GM21381 (cell line): Measurements from ENCODE around the gene PDE1C.
A peak's percentile ranks its signal among the peaks of the same experiment; 100 is the strongest.

ENCODE experiments used
- ATAC-seq: cut with Tn5 transposase; IDR thresholded peaks from one replicate; pipeline ENCODE4 v1.9.1; 2021; ENCODE audit warnings: mild to moderate bottlenecking, moderate library complexity; ENCODE audit not compliant: unreplicated experiment

PDE1C gene

DNA sequence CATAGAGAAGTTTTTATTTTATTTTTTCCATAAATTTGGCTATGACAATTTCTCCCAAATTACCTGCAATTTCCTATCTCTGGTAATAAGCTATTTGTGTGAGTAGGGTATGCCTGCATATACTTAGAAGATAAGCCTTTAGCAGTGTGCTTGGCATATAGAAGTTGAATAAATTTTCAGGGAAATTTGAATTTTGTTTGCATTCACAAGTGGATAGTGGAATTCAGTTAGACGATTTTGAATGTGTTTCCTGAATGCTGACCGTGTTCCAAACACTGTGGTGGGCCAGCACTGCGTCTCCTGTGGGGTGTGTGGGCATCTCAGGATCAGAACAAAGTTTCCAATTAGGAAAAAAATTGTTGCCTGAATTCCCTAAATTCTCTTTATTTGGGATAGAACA, 283.9 kb downstream of the PDE1C start:
- no peak for ATAC-seq

DNA sequence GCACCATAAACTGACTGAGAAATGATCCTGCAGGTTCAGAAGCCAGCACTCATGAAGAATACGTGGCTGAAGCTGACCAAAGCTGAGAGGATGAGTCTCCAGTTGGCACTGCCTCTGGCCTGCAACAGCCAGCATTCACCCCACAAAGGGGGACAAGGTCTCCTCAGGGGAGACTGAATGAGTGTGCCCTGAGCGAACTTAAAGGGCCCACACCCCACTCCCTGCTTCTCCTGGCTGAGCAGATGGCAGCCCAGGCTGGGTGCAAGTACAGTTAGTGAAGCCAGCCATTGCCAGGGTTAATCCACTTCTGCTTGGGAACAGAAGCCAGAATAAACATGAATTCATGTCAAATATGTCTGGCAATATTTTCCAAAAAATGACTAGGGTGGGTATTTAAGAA, 285.1 kb downstream of the PDE1C start:
- no peak for ATAC-seq

DNA sequence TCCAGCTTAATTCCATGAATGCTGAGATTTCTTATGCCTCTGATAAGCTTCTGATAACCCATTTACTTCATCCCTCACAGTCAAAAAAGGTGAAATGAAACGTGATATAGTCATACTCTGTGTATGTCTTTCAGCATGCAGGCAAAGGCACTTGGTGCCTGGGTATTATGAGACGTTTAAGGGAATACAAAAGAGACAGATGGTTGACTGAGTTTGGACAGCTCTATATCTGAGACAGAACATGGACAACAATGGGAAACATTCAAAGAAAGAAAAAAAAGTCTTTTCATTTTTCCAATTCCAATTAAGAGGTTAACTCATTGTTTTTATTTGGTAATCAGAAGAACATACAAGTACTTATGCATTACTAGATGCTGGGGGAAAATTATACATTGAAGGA, 287.0 kb downstream of the PDE1C start:
- no peak for ATAC-seq

DNA sequence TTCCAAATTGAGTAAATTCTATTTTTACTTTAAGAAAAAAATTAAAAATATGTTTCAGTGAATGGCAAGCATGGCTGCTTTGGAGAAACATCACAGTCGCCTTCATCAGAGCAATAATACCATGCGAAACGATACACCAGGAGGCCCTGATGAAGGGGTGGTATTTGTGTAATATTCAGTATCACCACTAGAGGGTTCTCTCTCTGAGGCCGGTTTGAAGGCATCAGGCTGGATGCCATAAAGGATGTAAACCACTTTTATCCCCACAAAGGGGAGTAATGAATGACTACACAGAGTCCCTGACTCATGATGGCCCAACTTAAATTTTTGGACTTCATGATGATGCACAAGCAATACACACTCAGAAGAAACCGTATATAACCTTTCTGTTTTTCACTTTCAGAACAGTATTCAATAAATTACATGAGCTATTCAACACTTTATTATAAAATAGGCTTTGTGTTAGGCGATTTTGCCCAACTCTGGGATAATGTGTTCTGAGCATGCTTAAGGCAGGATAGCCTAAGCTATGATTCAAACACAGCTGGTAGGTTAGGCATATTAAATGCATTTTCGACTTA, 287.7 kb downstream of the PDE1C start:
- peak; percentile 83 for ATAC-seq

DNA sequence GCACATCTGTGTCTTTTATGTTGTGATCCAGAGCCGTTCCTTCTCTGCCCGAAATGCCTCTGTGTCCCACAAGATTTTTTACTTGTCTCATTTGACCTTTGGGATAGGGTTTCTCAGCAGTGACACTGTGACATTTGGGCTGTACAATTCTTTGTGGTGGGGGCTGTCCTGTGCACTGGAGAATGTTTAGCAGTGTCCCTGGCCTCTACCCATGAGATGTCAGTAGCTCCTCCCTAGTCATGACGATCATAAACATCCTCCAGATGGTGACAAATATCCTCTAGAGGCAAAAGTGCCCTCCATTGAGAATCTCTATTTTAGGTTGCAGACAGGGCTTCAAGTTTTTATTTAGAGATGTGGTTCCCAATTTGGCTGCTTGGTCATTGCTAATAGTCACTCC, 291.9 kb downstream of the PDE1C start:
- no peak for ATAC-seq

DNA sequence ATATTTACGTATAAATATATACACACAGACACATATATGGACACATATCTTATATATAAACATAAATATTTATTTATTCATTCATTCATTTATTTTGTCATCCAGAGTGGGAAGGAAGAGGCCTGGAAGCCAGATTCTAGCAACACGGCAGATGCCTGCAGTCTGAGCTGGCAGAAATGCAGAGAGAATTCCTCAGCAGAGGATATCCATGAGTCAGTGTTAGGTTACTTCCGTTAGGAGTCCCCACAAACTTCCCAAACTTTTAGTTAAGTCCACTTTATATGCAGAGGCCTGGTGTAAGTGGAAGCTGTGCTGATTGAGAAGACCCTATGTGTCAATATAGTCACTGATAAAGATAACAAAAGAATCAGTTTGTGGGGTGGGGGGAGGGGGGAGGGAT, 293.6 kb downstream of the PDE1C start:
- ATAC-seq = no peak

DNA sequence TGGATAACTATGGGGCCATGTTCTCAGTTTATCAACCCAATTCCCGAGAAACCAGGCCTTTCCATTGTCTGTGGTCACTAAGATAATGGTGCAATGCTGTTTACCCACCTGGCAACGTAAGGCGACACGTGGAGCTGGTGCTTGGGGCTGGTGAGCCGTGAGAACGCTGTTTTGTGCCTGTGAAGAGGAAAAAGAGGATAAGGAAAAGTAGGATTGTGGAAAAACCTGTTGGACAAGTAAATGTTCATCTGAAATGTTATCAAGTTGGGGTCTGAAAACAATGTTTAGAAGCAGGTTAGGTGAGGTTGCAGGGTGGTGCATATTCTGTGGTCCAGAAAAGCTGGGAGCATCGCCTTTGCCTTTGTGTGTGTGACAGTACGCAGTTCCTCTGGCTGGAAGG, 294.7 kb downstream of the PDE1C start:
- no peak for ATAC-seq

DNA sequence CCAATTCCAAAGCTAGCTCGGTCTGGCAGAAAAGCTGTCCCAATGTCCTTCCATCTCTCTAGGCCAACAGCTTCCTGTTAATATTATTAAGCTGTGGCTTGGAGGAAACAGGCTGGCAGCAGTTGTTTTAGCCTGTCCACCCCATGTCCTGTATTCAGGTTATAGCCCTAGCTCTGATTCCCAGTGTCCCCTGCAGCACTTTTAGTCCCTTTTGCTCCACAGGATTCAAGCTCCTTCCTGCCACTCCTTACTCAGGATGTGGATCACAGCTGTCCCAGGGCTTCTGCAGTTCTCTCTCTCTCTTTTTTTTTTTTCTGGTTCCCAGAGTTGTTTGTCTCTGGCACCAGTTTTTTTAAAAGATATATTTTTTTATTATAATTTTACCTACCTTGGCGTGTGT, 298.0 kb downstream of the PDE1C start:
- no peak for ATAC-seq

DNA sequence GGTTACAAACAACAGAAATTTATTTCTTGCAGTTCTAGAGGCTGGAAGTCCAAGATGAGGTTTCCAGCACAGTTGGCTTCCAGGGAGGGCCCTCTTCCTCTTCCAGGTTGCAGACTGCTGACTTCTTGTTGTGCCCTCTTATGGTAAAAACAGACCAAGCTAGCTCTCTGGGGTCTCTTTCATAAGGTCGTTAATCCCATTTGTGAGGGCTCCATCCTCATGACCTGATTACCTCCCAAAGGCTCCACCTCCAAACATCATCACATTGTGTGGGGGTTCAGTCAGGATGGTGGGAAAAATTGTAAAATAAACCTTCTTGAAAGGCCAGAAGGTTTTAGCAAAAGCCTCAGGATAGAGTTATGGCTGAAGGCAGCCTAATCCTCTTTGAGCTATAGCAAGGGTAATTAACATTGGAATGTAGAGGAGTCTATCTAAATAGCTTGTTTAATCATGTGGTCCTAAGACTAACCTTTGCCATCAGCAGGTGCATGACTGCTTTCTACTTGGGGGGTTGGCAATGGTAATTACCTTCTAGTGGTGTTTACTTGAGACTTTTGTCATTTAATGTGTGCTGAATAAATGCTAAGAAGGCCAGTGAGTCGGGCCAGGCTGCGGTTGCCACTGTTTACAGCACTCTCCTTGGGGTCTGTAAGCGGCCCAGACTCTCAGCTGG, 302.4 kb downstream of the PDE1C start:
- no peak for ATAC-seq

DNA sequence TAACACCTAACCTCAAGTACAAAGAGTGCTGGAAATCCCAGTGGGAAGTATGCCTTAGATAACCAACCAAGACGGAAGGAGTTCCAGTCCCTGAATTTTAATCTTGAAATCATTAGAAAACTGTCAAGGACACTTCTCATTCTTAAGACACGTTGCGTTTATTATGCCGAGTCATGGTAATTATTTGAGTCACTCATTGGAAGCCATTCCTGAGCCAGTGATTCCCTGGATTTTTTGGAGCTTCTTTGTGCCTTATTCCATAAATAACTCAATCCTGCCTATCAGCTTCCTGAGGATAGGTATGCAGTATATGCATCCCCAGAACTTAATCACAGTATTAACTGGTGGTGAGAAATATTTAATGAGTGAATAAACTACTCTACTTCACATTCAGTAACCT, 305.7 kb downstream of the PDE1C start:
- ATAC-seq = no peak

DNA sequence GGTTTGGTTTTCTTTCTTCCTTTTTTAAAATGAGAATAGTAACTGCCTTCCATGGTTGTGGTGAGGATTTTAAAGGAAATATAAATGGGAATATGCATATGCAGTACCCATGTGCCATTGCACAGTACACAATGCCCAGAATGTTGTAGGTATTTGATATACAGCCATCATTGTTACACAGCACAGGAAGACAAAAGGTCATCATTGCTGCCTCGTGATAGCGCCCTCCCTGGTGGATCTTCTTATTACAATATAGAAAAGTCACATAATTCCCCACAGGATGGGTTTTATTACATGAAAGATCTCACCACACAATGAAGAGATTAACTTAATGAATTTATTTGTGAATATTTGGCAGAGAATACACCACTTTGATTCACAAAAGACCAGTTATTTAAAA, 306.7 kb downstream of the PDE1C start:
- ATAC-seq = no peak

DNA sequence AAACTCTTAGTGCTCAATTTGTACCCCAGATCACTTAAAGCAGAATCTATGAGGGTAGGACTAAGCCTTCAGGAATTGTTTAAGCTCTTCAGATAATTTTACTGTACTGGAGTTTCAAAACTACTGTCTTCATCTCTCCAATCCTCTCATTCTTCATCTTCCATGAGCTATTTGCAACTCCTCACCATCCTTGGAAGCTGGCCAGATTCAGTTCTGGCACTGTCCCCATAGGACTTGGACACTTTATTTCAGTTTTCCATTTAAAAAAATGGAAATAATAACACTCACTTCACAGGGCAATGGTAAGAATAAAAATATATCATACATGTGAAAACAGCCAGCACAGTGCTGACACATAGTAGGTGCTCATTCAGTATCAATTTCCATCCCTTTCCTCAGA, 308.6 kb downstream of the PDE1C start:
- ATAC-seq = no peak

DNA sequence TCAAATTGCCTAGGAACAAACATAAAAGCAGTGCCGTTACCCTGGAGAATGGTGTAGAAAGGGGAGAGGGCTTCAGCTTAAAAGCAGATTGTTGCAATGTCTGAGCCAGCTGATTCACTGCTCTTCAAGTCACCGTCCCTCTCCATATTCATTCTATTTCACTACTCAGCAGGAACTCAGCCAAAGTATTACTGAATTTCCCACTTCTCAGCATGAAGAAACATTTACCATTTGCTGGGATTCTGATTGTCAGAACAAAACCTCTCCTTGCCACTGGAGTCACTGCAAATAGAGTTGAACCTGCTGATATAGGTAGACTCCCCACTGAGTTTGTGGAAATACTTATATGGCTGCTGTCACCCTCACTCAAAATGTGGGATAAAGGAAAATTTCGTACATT, 311.5 kb downstream of the PDE1C start:
- ATAC-seq = no peak

DNA sequence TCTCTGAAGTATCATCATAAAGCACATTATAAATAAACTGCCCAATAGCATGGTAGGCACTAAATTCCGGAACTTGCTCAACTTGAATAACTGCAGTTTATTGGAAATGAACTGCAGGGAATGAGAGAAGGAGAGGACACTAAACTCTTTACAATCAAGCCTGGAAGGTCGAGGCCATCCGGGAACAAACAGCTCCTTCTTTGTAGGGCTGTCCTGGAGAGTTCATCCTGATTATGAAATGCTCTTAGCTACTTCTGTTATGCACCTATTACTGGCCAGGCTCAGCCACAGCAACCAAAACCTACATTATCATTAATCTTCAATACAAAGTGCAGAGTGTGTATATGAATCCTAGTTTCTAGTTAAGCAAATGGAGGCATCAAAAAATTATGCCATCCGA, 318.5 kb downstream of the PDE1C start:
- no peak for ATAC-seq

DNA sequence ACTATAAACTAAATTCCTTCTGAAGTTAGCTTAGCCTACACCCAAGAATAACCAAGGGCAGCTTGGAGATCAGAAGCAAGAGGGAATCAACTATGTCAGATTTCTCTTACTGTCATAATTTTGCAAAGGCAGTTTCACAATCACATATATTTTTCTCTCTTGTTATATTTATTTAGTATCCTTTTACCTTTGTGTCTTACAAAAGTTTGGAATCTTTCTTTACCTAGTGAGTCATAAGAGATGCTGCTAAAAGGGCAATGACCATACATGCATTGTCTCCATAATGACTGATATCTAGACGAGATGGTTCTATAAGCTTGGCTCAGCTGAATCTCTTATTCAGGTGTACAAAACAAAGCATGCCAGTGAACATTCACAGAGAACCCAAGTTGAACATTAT, 322.1 kb downstream of the PDE1C start:
- ATAC-seq = no peak

DNA sequence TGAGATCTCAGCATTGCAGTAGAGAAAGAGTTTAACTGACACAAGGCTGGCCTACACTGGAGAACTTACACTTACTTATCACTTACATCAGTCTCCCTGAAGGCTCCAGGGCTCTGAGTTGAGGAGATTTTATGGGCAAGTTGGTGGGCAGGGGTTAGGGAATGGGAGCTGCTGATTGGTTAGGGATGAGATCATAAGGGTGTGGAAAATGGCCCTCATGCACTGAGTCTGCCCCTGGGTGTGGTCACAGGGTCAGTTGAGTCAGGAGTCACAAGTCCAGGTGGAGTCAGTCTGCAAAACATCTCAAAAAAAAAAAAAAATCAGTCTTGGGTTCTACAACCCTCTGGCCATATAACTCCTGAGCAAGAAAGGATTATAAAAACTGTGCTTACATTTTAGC, 322.7 kb downstream of the PDE1C start:
- no peak for ATAC-seq

DNA sequence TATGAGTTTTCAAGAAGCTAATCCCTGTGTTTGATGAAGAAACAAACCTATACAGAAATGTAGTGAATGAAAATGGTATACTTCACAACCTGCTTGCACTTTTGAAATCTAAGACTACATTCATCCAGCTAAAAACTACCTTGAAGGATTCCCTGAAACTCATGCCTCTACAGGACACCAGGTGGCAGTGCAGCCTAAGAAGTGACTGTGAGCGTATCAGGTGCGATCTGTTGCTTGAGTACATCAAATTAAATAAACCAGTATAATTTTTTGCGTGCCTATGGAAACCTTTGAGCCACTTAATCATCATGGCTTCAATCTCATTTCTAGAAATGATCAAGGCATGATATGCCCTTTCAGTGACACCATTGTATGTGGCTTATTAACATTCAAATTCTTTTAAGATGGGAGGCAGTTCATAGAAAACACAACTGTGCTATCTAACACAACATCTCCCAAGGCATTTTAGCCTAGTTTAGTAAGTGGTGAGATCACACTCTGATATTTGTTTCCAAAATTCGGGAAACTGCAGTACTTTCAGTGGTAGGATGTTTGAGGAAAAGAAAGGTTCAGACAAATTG, 325.8 kb downstream of the PDE1C start:
- no peak for ATAC-seq

DNA sequence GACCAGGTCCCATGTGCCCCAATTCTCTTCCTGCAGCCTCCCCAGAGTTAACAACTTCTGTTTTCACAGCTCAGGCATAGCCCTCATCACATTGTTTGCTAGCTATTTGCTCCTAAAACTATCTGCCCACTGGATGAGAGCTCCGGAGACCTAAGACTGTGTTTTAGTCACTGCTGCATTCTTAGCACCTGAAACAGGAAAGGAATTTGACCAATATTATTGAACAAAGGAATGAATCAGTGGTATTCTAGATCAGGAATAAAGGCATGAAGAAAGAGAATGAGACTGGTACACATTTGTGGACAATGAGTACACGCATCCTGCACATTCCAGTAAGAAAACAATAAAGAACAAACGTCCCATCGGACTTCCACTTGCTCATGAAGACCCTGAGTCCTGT, 328.4 kb downstream of the PDE1C start:
- ATAC-seq = no peak

DNA sequence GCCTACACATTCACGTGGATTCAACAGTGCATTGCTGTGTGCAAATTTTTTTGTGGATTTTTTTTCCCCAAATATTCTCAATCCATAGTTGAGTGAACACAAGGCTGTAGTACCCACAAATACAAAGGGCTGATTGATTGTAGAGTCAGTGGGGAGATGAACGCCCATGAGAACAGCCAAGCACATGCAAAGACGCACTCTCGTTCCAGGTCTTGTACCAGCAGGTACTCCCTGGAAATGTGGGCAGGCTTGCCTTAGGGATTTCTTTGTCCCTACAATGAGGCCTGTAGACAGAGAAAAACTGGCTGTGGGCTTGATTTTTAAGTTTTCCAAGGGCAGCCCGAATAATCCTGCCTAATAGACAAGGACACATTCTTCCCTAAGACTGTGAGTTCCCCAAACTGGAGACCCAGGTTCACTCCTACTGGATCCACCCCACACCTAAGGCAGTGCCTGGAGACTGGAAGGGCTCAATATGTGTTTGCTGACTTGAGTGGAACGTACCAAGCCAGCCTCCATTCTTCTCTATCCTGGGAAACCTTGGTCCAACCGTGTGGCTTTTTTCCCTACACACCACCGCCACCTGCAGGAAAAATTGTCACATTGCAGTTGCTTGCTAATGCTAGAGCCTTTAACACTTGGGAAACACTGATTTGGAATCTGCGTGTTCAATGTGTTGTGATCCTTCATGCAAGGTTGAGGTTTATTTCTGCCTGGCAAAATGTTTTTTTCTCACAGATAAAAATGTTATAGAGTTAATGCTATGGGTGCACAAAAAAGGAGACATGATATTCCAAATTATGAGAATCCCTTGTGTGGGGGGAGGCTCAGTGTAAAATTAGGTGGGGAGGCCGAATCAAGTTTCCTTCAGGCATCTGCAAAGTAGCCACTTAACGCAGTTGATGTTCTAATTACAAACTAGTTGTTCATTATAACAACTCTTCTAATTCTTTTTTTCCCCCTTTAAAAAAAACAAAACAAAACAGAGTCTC, 333.9 kb downstream of the PDE1C start:
- ATAC-seq = no peak

DNA sequence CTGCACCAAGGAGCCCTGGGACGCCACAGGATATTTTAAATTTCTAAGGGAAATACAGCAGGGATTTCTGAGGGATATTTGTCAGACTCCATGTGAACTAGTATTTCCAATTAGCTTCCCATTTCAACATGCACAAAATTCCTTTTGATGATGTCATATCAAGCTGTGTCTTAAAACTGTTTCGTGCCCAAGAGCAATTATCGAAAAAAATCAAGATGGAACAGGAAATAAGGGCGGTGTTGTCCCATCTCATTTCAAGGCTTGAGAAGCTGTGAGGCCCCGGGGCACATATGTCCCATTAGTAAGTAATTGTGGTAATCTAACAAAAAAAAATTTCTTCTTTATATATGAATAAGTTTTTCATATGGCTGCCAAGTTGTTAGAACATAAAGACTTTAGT, 335.8 kb downstream of the PDE1C start:
- no peak for ATAC-seq

DNA sequence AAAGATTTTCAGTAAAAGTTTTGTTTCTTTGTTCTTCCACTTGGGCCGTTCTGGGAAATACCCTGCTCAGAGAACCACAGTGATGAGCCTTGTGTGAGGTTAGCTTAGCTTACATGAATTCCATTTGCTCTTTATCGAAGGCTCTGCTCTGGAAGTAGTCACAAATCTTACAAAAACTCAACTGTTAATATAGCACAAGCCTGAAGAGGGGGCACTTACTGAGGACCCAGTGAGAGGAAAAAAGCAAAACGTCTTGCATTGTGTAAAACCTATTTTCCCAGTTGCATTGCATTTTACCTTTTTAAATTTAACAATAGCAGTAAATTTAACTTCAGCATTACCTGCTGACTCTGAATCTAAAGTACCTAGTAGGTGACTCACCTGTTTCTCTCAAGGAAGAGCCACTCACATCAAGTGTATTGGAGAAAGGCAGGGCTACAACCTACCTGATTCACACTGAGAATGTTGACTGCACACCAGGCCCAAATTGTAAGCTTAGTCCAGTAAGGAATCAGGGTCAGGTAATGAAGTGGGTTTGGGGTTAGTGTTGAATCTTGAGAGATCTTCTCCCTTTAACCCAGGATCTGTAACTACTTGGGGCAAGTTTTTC, 340.9 kb downstream of the PDE1C start:
- ATAC-seq = no peak
